Measurements from ENCODE around the gene CFAP74. TPM values are rescaled to one million over a fixed set of nuclear protein-coding genes. Genes with fewer than 3 reads are reported as not detected.

Gene CFAP74
- polyA plus RNA-seq, 2 of the 4 experiments (the other 2 are of a cell fraction): 0.03 to 0.04 TPM

DNA sequence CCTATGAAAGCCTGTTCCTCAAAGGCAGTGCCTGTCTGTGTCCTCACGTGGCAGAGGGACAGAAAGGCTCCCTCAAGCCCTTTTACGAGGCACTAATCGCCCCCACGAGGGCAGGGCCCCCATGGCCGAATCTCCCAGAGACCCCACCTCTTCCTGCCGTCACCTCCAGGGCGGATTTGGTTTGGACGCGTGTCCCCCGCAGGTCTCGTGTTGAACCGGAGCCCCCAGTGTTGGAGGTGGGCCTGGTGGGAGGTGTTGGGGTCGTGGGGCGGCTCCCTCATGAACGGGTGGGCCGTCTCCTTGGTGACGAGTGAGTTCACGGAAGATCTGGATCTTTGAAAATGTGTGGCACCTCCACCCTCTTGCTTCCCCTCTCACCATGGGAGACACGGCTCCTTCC, 27.6 kb downstream of the CFAP74 start (continued):
- no peak for TF ChIP-seq RNF2 (IDR thresholded peaks at IDR 0.05; ENCODE audit: borderline replicate concordance, low read depth)

DNA sequence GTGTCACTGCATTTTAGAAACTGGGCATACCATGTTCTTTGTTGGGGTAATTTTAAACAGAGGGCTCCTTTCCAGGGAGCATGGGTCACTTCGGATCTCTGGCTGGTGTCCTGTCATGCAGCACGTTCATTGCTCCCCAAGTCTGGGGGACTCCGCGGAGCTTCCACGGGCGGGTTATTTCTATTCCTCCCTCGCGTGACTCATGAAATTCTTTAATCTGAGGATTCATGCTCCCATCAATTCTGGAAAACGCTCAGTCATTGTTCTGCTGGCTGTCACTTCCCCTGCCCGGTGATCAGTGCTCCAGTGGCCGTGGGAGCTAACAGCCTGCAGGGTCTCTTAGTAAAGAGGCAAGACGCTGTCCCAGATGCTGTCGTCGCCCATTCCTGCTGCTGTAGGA, 28.1 kb downstream of the CFAP74 start:
- no peaks in the 10 kb centered on the region for H3K9me3 ChIP-seq
- POLR2A ChIA-PET: no interaction called here
- ATAC-seq (no peak), DNase-seq (ENCODE audit: low read depth in 1 of 2, low spot score in 1 of 2) (no peak), FAIRE-seq (no peak)
- H3K4me3 ChIP-seq: no peak overlapping the region
- H3K4me1 ChIP-seq: no peaks in the 10 kb centered on the region
- no peak overlapping the region for H3K4me2 ChIP-seq
- no peak overlapping the region for H3K27ac ChIP-seq
- no peak for TF ChIP-seq HDAC2 (IDR thresholded peaks at IDR 0.05)
- TF ChIP-seq ZNF302 (CRISPR knock-in tag; IDR thresholded peaks at IDR 0.05): no peak
- TF ChIP-seq, protein P1, sequence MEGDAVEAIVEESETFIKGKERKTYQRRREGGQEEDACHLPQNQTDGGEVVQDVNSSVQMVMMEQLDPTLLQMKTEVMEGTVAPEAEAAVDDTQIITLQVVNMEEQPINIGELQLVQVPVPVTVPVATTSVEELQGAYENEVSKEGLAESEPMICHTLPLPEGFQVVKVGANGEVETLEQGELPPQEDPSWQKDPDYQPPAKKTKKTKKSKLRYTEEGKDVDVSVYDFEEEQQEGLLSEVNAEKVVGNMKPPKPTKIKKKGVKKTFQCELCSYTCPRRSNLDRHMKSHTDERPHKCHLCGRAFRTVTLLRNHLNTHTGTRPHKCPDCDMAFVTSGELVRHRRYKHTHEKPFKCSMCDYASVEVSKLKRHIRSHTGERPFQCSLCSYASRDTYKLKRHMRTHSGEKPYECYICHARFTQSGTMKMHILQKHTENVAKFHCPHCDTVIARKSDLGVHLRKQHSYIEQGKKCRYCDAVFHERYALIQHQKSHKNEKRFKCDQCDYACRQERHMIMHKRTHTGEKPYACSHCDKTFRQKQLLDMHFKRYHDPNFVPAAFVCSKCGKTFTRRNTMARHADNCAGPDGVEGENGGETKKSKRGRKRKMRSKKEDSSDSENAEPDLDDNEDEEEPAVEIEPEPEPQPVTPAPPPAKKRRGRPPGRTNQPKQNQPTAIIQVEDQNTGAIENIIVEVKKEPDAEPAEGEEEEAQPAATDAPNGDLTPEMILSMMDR (IDR thresholded peaks at IDR 0.05): no peak
- no peak for TF ChIP-seq HOXB13 (CRISPR knock-in tag; IDR thresholded peaks at IDR 0.05; ENCODE audit: low read depth)
- TF ChIP-seq CBX2 (IDR thresholded peaks at IDR 0.05; ENCODE audit: borderline replicate concordance, low read depth): no peak
- no peak for TF ChIP-seq NPAS2 (CRISPR knock-in tag; IDR thresholded peaks at IDR 0.05; ENCODE audit: borderline replicate concordance)
- no peak for TF ChIP-seq RCOR1 (IDR thresholded peaks at IDR 0.05; ENCODE audit: low read depth, low read length)
- TF ChIP-seq CHD4 (IDR thresholded peaks at IDR 0.05; ENCODE audit: borderline replicate concordance): no peak
- TF ChIP-seq, protein P2, sequence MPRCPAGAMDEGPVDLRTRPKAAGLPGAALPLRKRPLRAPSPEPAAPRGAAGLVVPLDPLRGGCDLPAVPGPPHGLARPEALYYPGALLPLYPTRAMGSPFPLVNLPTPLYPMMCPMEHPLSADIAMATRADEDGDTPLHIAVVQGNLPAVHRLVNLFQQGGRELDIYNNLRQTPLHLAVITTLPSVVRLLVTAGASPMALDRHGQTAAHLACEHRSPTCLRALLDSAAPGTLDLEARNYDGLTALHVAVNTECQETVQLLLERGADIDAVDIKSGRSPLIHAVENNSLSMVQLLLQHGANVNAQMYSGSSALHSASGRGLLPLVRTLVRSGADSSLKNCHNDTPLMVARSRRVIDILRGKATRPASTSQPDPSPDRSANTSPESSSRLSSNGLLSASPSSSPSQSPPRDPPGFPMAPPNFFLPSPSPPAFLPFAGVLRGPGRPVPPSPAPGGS (IDR thresholded peaks at IDR 0.05): no peak
- no peak for TF ChIP-seq ZC3H11A (IDR thresholded peaks at IDR 0.05)
- TF ChIP-seq SREBF2 (IDR thresholded peaks at IDR 0.05): no peak
- CTCF ChIA-PET: no interaction called here
- WGBS (ENCODE audit: missing lambda C conversion rate): 75% methylated on average over 14 of the region's 14 CpGs

DNA sequence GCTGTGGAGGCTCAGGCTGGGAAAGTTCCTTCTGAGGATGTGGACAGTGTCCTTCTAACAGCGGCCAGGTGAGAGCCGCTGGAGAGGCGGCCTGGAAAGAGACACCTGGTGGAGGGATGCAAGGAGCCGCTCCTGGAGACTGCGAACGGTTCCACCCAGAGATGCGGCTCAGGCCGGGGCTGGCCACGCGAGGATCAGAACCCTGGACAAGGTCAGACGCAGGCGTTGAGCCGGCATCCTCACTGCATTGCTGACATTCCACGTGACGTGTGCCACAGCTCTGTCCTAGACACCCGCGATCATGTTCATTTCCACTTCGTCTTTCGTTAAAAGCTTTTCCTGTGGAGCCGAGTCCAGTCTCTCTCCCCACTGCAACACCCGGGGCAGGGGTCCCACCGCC, 28.8 kb downstream of the CFAP74 start:
- H3K4me1 ChIP-seq: no peaks in the 10 kb centered on the region
- ATAC-seq (0 out of 6 replicates have a peak, but pooled peaks of 1 of the 2 experiments have one; percentile 33), FAIRE-seq (no peak), DNase-seq (ENCODE audit: low read depth in 1 of 2, low spot score in 1 of 2) (no peak)
- H3K27ac ChIP-seq: no peak overlapping the region
- H3K4me2 ChIP-seq: no peak overlapping the region
- POLR2A ChIA-PET: no interaction called here
- H3K9me3 ChIP-seq: no peaks in the 10 kb centered on the region
- TF ChIP-seq, protein P3, sequence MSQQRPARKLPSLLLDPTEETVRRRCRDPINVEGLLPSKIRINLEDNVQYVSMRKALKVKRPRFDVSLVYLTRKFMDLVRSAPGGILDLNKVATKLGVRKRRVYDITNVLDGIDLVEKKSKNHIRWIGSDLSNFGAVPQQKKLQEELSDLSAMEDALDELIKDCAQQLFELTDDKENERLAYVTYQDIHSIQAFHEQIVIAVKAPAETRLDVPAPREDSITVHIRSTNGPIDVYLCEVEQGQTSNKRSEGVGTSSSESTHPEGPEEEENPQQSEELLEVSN (IDR thresholded peaks at IDR 0.05; ENCODE audit: borderline replicate concordance, low read depth): no peak
- no peak for TF ChIP-seq RFX5 (IDR thresholded peaks at IDR 0.05)
- no peak for TF ChIP-seq EHMT2 (IDR thresholded peaks at IDR 0.05; ENCODE audit: low read depth)
- TF ChIP-seq JUNB (IDR thresholded peaks at IDR 0.05): no peak
- TF ChIP-seq MAZ (IDR thresholded peaks at IDR 0.05; ENCODE audit: borderline replicate concordance, low read depth, low read length): no peak
- H3K4me3 ChIP-seq: no peak overlapping the region
- CTCF ChIA-PET: interaction anchor here (1.2 kb wide), 1 partner anchor 36 kb away, joined by 3 read pairs; no protein-coding TSS in a partner anchor
- 89% methylated on average over 22 of the region's 22 CpGs for WGBS (ENCODE audit: missing lambda C conversion rate)
